Hepatocyte (in vitro differentiated cells): ENCODE results near the gene PHACTR1. TPM values are rescaled to one million over a fixed set of nuclear protein-coding genes. Genes with fewer than 3 reads are reported as not detected.

Source experiments
- DNase-seq: peaks from one replicate; pipeline ENCODE4 v3.0.0-alpha.2; 2016; ENCODE audit warnings: low spot score
- H2AFZ ChIP-seq: fragments of 200-600 bp; sonication (generic); 2 replicates; pipeline ENCODE4 v1.6.0; 2016; ENCODE audit warnings: antibody characterized with exemption, mild to moderate bottlenecking
- H3K27ac ChIP-seq: fragments of 200-600 bp; sonication (generic); 2 replicates; pipeline ENCODE4 v1.5.1; 2016; ENCODE audit warnings: mild to moderate bottlenecking
- H3K27me3 ChIP-seq: fragments of 200-600 bp; sonication (generic); 2 replicates; pipeline ENCODE4 v1.6.1; 2016
- H3K36me3 ChIP-seq: fragments of 200-600 bp; sonication (generic); replicated peaks from 2 replicates; pipeline ENCODE4 v1.5.1; 2016; ENCODE audit warnings: low read depth; ENCODE audit not compliant: insufficient read depth
- H3K4me1 ChIP-seq: fragments of 200-600 bp; sonication (generic); 2 replicates; pipeline ENCODE4 v1.5.1; 2016; ENCODE audit warnings: mild to moderate bottlenecking, moderate library complexity; ENCODE audit not compliant: insufficient read depth
- H3K4me2 ChIP-seq: fragments of 200-600 bp; sonication (generic); 2 replicates; pipeline ENCODE4 v1.6.0; 2016
- H3K4me3 ChIP-seq: fragments of 200-600 bp; sonication (generic); 2 replicates; pipeline ENCODE4 v1.5.1; 2016; ENCODE audit warnings: mild to moderate bottlenecking
- H3K79me2 ChIP-seq: fragments of 200-600 bp; sonication (generic); 2 replicates; pipeline ENCODE4 v1.6.0; 2017; ENCODE audit warnings: mild to moderate bottlenecking
- H3K9me2 ChIP-seq: fragments of 200-600 bp; sonication (generic); replicated peaks from 2 replicates; pipeline ENCODE4 v1.6.0; 2017; ENCODE audit warnings: mild to moderate bottlenecking; ENCODE audit not compliant: insufficient read depth
- H3K9me3 ChIP-seq: fragments of 200-600 bp; sonication (generic); 2 replicates; pipeline ENCODE4 v1.5.1; 2016; ENCODE audit warnings: low read depth, mild to moderate bottlenecking
- H4K20me1 ChIP-seq: fragments of 200-600 bp; sonication (generic); 2 replicates; pipeline ENCODE4 v1.6.0; 2016; ENCODE audit warnings: mild to moderate bottlenecking; ENCODE audit not compliant: insufficient read depth, poor library complexity, severe bottlenecking
- CTCF ChIP-seq: fragments of 200-600 bp; sonication (generic); IDR thresholded peaks from 2 replicates; pipeline ENCODE4 v1.5.1; 2016; ENCODE audit warnings: antibody characterized with exemption, mild to moderate bottlenecking; ENCODE audit not compliant: poor library complexity
- EZH2 ChIP-seq: fragments of 200-600 bp; sonication (generic); IDR thresholded peaks from 2 replicates; pipeline ENCODE4 v1.6.1; 2016; ENCODE audit warnings: antibody characterized with exemption, mild to moderate bottlenecking, borderline replicate concordance
- EZH2phosphoT487 ChIP-seq: fragments of 200-600 bp; sonication (generic); IDR thresholded peaks from one replicate; pipeline ENCODE4 v1.6.1; 2018; ENCODE audit warnings: antibody characterized with exemption, mild to moderate bottlenecking, low read depth, moderate library complexity; ENCODE audit not compliant: unreplicated experiment, severe bottlenecking
- WGBS: methylation state at CpG from one replicate; pipeline ENCODE4 v1.1.6; 2016; ENCODE audit warnings: low lambda C conversion rate; ENCODE audit errors: missing lambda C conversion rate; 5-methylcytosine and 5-hydroxymethylcytosine counted together
- polyA plus RNA-seq: library from polyadenylated mRNA; unstranded; fragments of >200 nt; fragmentation: Nextera tagmentation; extraction: Ambion mirVana; gene quantifications from 2 replicates; pipeline ENCODE4 v1.2.1, GENCODE V29; 2016
- total RNA-seq: library from RNA; depleted of rRNA; stranded (reverse); fragments of >200 nt; gene quantifications from 2 replicates; pipeline ENCODE4 v1.2.3, GENCODE V29; 2014

Gene PHACTR1
- total and polyA plus RNA-seq, 2 experiments from 2014 or later, result 3.0 to 4.3 TPM

- H3K27me3 ChIP-seq, result no peaks in the 10 kb centered on the region
- WGBS, result 77% methylated on average over 8 of the region's 8 CpGs
- no peak for DNase-seq
- no peaks in the 10 kb centered on the region for H3K4me1 ChIP-seq
- H3K36me3 ChIP-seq, result no peaks in the 10 kb centered on the region
- H3K9me3 ChIP-seq, result no peaks in the 10 kb centered on the region
- H2AFZ ChIP-seq, result no peak overlapping the region
- no peaks in the 10 kb centered on the region for H4K20me1 ChIP-seq
- no peaks in the 10 kb centered on the region for H3K79me2 ChIP-seq
- no peak overlapping the region for H3K27ac ChIP-seq
- TF ChIP-seq EZH2phosphoT487 (no peak), CTCF (no peak), EZH2 (no peak)
- no peak overlapping the region for H3K4me3 ChIP-seq
- H3K4me2 ChIP-seq, result no peak overlapping the region
- no peaks in the 10 kb centered on the region for H3K9me2 ChIP-seq
Observed at GRCh38 chr6:13282393-13283069, 566.0 kb downstream of the PHACTR1 start.

GRCh38 chr6:13283331-13283730 is 566.8 kb downstream of the PHACTR1 start:
- Histone ChIP-seq H3K9me3 (no peaks in the 10 kb centered on the region), H3K36me3 (no peaks in the 10 kb centered on the region), H2AFZ (no peak overlapping the region), H3K4me1 (no peaks in the 10 kb centered on the region), H3K27me3 (no peaks in the 10 kb centered on the region), H3K79me2 (no peaks in the 10 kb centered on the region), H4K20me1 (no peaks in the 10 kb centered on the region), H3K4me3 (no peak overlapping the region), H3K27ac (no peak overlapping the region), H3K9me2 (no peaks in the 10 kb centered on the region), H3K4me2 (no peak overlapping the region)
- no peak for DNase-seq
- 66% methylated on average over 14 of the region's 14 CpGs for WGBS
- TF ChIP-seq EZH2 (no peak), EZH2phosphoT487 (no peak), CTCF (no peak)

- TF ChIP-seq EZH2phosphoT487 (no peak), CTCF (no peak), EZH2 (no peak)
- H3K4me1 ChIP-seq, result peaks cover 8% of the 10 kb centered on the region
- H3K4me3 ChIP-seq, result no peak overlapping the region
- no peaks in the 10 kb centered on the region for H3K36me3 ChIP-seq
- H3K27me3 ChIP-seq, result no peaks in the 10 kb centered on the region
- no peaks in the 10 kb centered on the region for H3K9me3 ChIP-seq
- H4K20me1 ChIP-seq, result no peaks in the 10 kb centered on the region
- 92% methylated on average over 6 of the region's 6 CpGs for WGBS
- no peaks in the 10 kb centered on the region for H3K79me2 ChIP-seq
- H2AFZ ChIP-seq, result no peak overlapping the region
- DNase-seq, result no peak
- no peak overlapping the region for H3K4me2 ChIP-seq
- no peak overlapping the region for H3K27ac ChIP-seq
- no peaks in the 10 kb centered on the region for H3K9me2 ChIP-seq
Observed at GRCh38 chr6:13284646-13285045, 568.1 kb downstream of the PHACTR1 start.

GRCh38 chr6:13285705-13286104 is 569.1 kb downstream of the PHACTR1 start:
- no peaks in the 10 kb centered on the region for H3K9me2 ChIP-seq
- H3K9me3 ChIP-seq, result no peaks in the 10 kb centered on the region
- peaks cover 8% of the 10 kb centered on the region for H3K4me1 ChIP-seq
- TF ChIP-seq CTCF, result no peak
- TF ChIP-seq EZH2phosphoT487, result no peak
- TF ChIP-seq EZH2, result no peak
- no peaks in the 10 kb centered on the region for H4K20me1 ChIP-seq
- no peak overlapping the region for H3K4me3 ChIP-seq
- H3K4me2 ChIP-seq, result no peak overlapping the region
- no peaks in the 10 kb centered on the region for H3K27me3 ChIP-seq
- H3K27ac ChIP-seq, result no peak overlapping the region
- H2AFZ ChIP-seq, result no peak overlapping the region
- H3K79me2 ChIP-seq, result no peaks in the 10 kb centered on the region
- no peak for DNase-seq
- WGBS, result 90% methylated on average over 2 of the region's 2 CpGs
- H3K36me3 ChIP-seq, result no peaks in the 10 kb centered on the region
